HL-60/S4 treated with phorbol 12-myristate 13-acetate at 8.2 ng/mL for 4 days and 3 days (cell line): Measurements from ENCODE around the gene SERTM2.
"Not testable (repeated sequence)": the region's sequence is repeated elsewhere in the genome, so short reads cannot be mapped to it uniquely, and the experiment has no call there.

Experiments
- in situ Hi-C: fragments of 300-500 bp; cut with MboI; formaldehyde crosslinking; loops from 2 replicates; pipeline ENCODE4 v1.15.0; 2022; ENCODE audit warnings: low sequenced_read_pairs

The SERTM2 gene

DNA sequence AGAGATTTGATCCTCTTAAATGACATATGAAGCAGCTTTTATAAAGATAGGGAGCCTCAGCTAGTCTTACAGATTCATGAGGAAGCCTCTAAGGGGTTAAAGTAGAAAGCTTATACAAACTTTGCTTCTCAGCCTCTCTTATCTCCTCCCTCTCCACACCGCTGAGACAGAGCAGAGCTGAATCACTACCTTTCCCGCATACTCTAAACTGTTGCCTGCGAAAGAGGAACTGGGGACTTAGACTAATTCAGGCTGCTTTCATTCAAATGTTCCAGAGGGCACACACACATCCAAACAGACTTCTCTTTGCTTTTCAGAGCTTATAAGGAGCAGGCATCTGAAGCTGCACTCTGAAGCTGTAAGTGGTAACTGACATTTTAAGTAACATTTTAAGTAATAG, at the start of gene SERTM2:
Gene SERTM2, plus strand, starts transcription at position 169 of the 400 bp plus-strand sequence. CDS start 7,213 bp downstream, outside the sequence.
- in situ Hi-C loops, result no loop called here

DNA sequence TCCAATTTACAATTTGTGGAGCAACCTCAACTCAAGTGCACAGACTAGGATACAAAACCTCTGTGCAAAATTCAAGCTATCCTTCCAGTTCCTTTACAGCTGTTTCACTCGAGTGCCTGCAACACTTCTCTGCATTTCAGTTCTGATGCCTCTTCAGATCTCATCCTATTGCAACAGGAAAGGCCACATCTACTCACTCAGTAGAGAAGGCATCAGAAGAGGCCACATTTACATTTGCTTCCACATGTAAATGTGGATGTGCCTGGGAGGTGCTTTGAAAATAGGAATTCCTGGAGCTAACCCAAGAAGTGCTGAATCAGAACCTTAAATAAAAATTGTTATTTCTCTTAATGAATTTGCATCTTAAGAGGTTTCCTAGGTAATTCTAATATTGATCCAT, 45.8 kb upstream of the SERTM2 start:
- in situ Hi-C loops, result no loop called here

DNA sequence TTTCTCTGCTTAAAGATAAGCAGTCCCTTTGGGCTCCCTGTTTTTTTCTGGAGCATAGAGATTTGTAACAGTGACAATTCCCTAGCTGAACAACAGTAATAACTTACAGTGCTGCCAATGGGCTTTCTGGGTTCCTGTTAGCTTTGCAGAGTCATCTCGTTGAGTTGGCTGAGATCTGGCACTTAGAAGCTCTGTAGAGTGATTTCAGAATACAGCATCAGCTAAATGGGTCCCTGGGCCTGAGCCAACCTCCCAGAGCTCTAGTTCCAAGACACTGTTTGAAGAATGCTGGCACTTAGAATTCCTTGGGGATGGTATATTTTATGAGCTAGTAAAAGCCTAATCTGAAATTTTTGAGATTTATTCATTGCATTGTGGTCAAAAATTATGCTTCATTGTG, 43.5 kb upstream of the SERTM2 start:
- in situ Hi-C loops, result no loop called here

DNA sequence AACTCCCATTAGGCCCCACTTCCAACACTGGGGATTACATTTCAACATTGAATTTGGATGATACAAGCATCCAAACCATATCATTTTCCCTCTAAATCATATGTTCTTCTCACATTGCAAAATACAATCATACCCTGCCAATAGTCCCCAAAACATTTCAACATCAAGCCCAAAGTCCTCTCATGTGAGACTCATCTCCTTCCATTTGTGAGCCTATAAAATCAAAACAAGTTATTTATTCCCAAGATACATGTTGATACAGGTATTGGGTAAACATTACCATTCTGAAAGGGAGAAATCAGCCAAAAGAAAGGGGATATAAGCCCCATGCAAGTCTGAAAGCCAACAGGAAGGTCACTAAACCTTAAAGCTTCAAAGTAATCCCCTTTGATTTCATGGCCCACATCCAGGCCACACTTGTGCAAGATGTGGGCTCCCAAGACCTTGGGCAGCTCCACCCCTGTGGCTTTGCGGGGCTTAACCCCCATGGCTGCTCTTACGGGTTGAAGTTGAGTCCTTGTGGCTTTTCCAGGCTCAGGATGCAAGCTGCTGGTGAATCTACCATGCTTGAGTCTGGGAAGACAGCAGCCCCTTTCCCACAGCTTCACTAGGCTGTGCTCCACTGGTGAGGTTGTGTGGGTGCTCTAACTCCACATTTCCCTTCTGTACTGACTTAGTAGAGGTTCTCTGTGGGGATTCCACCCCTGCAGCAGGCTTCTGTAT, 40.6 kb upstream of the SERTM2 start:
- in situ Hi-C loops, result no loop called here

DNA sequence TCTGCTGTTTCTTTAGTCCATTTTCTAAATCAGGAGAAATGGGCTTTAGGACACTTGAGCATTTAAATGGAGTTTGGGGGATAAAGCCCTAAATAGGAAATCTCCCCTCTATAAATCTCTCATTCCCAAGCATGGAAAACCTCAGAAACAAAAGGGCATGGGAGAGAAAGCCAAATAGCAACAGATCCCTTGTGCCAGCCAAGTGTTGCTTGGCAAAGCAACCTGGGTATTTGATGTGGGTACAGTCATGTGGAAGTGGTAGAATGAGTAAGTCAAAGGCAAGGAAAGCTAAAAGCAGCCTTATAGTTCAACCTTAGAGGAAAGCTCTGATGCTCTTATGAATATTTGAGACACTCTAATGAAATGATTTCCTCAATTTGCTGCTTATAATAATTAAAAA, 29.5 kb upstream of the SERTM2 start:
- in situ Hi-C loops, result no loop called here

DNA sequence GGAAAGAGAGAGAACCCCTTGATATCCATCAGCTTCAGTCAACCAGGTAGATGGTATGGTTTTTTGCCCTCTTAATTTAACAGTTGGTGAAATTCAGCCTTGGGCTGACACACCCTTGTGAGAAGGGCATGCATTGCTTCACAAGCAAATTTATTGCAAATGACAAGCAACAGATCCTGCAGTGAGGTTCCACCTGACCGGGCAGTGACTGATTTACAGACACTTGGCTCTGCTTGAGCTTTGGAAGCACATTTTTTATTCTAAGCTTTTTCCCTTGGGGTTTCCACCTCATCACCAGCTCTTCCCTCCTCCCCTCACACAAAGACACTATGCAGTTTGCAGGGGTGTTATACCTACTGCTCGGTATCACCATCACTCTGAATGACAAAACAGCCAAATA, 28.3 kb upstream of the SERTM2 start:
- in situ Hi-C loops, result no loop called here

DNA sequence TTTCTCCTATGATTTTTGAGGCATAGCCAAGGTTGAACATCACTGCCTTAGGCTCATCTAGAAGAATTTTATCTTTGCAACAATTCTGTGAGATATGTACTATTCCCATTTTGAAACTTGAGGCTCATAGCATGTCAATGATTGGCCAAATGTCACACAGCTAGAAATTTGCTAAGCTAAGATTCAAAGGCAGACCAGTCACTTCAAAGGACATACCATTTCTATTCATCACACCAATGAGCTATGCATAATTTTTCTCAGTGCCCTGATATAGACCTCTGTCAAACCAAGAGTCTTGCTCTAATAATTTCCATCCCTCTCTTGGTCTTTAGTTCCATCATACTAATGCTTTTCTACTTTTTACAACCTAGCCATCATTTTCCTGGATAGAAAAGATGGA, 27.6 kb upstream of the SERTM2 start:
- in situ Hi-C loops, result no loop called here

DNA sequence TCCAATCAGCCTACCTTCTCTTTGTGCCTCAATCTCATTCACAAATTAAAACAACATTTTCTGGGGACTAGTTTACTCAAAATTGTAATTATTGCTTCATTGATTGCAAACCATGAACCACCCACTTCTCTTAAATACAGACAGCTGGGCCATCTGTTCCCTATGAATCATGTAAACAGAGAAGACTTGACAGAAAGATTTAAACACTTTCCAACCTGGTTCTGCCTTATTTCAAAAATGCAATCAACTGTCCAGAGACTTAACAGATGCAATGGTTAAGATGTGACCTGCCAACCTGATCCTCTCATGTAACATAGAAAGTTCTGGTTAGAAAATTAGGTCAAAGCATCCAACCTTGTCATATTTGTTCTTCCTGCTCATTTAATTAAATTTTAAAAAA, 20.8 kb upstream of the SERTM2 start:
- in situ Hi-C loops, result no loop called here

DNA sequence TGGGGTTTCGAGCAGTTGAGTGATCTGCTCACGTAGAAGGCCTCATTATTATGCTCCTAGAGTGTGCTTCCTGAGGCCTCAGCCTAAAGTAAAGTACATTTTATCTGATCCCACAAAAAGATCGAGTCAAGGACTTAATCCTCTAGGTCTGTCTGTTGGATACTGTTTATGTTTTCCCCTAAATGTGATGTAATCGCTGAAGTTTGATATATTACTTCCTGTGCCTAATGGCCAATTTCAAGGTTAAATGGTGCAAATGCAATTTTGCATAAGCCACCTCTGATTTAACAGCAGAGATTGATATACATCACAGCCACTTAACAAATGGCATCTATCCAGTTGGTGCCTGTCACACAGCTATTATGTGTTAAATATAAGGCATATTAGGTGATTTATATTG, 19.4 kb upstream of the SERTM2 start:
- in situ Hi-C loops, result no loop called here

DNA sequence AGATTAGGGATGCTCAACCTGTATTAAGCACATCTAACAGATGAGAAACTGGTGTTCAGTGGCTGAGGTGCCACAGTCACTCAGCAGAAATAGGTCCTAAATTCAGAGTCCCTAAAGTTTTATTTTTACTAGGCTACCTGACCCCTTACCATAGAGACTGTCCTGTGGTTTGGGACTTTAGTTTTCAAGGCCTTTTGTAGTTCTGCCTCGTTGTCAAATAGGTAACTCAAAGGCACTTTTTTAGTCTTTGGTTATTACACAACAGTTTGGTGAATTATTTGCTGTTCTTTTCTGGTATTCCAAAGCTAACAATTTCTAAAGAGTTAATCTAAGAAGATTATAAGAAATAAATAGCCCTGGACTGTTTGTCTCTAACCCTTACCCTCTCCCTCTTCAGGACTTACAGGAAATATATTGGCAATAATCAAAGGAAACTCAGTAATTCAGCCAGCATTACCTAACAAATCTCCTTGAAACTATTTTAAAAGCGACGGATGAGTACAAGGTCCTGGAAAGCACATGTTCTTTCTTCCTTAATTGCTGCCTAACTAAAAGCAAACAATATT, 12.8 kb upstream of the SERTM2 start:
- in situ Hi-C loops, result no loop called here

DNA sequence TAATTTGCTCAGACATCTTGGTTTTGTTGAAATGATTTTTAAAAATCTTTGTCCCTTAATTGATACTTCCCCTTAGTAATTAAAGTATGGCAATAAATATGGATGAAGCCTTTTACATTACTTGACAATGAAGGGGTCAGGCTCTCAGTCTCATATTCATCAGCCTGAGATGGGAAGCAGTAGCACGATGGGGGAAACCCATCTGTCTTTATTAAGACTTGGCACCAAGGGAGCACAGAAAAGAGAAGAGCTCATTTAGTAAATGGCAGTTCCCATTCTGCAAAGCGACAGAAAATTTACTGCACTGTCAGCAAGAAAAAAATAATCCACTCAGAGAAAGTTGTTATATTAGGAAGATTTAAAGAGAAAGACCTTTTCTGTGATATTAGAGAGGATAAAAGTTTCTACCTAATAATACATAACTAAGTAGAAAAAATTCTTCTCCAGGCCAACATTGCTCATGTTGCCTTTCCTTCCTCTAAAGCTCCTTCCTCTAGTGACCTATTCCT, 7.9 kb upstream of the SERTM2 start:
- in situ Hi-C loops, result no loop called here

DNA sequence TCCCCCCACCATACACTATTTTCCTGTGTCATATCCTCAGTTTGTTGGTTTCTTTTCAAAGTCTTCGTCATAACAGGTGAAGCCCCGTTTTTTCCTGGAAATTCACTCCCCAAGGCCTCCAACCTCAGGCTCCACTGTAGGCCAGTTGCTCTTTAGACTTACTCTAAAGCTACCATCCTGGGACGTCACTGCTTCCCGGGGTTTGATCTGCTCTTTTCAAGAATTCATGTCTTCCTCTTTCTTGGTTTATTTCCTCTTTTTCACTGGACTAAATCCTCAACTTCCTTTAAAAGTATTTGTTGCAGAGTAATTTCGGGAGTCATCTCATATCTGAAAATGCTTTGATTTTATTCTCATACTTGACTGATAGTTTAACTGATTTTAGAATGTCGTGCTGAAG, 6.5 kb upstream of the SERTM2 start:
- in situ Hi-C loops, result no loop called here

DNA sequence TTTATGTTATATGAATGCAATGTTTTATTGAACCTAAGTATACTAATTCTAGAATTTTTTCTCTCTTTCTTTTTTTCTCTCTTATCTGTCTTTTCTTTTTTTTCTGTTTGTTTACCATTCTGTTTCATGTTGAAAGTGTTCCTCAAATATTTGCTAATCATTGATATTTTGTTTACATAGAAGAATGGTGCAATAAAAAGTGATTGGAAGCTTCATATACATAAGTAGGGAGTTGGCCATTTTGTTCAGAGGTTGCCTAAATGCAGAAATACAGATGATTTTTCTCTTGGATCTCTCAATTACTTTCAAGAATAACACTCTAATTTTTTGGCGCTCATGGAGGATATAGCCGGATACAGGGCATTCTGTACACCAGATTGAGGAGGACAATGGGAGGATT, 5.7 kb upstream of the SERTM2 start:
- in situ Hi-C loops, result no loop called here

DNA sequence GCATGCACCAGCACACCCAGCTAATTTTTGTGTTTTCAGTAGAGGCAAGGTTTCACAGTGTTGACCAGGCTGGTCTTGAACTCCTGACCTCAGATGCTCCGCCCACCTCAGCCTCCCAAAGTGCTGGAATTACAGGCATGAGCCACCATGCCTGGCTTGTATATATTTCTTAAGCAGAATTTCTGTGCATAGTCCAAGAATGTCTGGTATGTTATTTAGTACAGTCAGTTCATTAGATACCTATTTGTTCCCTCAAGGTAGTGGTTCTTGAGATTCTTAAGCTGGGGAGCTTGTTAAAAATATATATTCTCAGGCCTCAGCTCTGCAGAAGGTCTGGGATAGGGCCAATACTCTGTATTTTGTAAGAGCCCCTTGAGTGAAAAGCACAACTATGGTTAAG, 4.6 kb upstream of the SERTM2 start:
- in situ Hi-C loops, result no loop called here

DNA sequence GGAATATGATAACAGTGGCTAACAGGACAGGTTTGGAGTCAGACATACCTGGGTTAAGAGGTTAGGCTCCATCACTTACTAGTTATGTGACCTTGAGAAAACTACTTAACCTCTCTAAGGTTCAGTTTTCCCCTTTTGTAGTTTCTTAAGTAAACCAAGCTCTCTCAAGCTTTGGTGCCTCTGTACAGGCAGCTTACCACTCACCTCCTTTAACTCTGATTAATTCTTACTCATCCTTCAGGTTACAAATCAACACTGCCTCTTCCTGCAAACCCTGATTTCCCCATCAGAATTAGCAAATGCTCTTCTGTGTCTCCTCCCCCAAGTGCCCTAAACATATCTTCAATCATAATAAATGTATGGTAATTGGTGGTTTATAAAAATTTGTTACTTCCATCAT, 3.5 kb upstream of the SERTM2 start:
- in situ Hi-C loops, result no loop called here

DNA sequence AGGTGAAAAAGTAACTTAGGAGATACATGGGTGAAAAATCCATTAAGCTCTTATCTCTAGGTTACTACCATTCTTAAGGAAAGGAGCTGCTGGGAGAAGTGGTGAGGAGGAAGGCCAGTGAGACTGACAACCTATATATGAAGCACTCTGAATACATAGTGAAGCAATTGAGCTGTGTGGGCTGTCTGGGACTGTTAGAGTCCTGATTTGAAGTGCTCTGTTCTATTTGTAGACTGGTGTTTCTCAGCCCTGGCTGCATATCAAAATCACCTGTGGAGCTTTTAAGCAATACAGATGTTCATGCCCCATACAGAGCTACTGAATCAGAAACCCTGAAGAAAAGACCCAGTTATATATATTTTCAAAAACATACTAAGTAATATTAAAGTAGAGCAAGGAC, 3.9 kb downstream of the SERTM2 start:
- in situ Hi-C loops, result no loop called here

DNA sequence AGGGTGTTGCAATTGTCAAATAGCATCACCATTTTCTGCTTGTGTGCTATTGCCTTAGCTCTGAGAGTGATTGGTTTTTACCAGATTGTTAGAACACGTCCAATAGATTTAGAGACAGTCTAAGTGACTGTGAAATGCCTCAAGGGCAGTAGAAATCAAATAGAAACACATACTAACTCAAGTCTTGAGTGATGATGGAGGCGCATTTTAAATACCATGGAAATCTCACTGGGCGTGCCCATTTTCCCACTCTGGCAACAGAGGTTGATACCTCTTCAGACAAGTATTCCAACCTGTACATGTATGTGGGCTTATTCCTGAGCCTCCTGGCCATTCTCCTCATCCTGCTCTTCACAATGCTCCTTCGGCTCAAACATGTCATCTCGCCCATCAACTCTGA, 7.2 kb downstream of the SERTM2 start:
- in situ Hi-C loops, result no loop called here

DNA sequence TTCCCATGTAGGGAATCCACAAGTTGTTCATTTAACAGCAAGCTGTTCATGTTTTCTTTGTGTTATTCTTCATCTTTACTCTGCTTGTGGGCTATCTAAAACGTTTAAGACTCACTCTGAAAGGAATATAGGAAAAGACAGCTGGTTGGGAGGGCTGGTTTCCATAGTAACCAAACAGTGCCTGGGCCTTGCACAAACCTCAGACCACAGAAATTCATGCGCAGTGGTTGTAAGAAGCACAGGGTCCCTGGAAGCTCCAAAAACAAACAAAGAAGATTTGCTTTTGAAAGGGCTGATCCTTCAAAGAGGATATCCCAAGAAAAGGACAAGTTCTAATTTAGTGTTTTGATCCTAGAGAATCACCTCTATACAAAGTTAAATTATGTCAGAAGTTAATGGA, 7.8 kb downstream of the SERTM2 start:
- in situ Hi-C loops, result no loop called here

DNA sequence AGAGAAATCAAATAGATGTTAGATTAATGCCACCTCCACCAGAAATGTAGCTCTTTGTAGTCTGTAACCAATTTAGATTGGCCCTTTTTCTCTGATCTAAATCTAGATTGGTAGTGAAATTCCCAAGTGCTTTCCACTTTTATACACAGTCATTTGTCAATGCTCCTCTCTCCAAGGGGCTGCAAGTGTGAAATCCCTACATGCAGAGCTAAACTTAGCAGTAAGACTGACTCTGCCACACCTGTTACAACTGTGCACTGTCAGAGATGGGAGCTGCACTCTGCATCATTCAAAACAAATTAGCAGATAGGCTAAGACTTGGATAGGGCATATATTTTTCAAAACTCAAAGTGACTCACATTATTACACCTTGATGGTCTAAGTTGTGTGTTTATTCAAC, 9.1 kb downstream of the SERTM2 start:
- in situ Hi-C loops, result no loop called here

DNA sequence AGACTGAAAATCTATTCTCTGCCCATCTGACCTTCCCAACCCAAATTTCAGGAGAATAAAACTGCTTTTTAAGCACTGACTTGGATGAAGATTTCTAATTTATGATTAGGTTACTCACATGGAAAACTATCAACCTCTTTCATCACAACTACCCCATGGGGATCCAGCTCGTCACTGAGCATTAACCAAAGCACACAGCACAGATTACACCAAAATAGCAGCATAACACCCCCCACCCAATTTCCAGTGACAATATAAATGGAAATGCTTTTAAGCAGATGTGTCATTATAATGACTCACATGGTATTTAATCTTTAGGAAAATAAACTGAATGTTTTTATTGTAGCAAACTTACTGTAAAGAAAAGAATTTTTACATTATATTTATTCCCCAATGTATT, 9.7 kb downstream of the SERTM2 start:
- in situ Hi-C loops, result no loop called here

DNA sequence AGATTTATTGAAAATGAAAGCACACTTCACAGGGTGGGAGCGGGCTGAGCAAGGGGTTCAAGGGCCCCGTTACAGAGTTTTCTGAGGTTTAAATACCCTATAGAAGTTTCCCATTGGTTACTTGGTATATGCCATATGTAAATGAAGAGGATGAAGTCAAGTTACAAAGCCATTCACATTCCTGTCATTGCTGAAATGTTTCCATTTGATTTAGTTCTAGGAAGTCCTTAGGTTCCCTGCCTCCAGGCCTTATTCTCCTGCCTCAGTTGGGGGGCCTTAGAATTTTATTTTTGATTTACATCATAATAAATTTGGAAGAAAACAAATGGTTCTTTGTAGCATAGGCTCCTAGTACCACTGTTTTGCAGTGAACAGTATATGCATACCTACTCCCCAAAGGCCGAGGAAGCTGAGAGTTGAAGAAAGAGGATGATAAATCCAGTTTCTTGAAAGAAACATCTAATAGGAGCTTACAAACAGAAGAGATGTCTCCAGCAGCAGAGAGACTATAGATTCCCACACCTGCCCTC, 31.8 kb downstream of the SERTM2 start:
- in situ Hi-C loops, result no loop called here

DNA sequence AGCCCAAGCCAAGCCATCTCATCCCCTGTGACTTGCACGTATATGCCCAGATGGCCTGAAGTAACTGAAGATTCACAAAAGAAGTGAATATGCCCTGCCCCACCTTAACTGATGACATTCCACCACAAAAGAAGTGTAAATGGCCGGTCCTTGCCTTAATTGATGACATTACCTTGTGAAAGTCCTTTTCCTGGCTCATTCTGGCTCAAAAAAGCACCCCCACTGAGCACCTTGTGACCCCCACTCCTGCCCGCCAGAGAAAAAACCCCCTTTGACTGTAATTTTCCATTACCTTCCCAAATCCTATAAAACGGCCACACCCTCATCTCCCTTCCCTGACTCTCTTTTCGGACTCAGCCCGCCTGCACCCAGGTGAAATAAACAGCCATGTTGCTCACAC, 37.8 kb downstream of the SERTM2 start:
- in situ Hi-C loops, result not testable (repeated sequence)
